Activated effector memory CD4-positive, alpha-beta T cell treated with anti-CD3 and anti-CD28 coated beads, Interleukin-2, amount 50 U/mL, for 16 hours (primary cell): ENCODE measurements around the gene CST1.
"Not testable (repeated sequence)": the region's sequence is repeated elsewhere in the genome, so short reads cannot be mapped to it uniquely, and the experiment has no call there.

Experiments
- DNase-seq: peaks from one replicate; pipeline ENCODE4 v3.0.0-alpha.2; 2020

CST1 gene, protein sequence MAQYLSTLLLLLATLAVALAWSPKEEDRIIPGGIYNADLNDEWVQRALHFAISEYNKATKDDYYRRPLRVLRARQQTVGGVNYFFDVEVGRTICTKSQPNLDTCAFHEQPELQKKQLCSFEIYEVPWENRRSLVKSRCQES

DNA sequence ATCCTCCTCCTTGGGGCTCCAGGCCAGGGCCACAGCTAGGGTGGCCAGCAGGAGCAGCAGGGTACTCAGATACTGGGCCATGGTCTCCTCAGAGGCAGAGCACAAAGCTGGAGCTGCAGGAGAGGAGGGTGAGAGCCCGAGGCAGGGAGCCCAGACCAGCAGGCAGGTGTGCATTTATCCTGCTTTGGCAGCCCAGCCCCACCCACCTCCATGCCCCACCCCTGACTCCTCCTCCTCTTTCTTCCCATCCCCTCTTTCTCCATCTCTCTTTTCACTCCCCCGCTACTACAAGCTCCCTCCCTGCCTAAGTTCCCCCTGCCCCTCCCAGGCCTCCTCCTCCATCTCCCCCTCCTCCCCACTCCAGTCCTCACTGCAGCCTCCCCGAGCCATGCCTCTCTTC is at the start of gene CST1:
TSS of gene CST1 (minus strand) at position 150 of the 400 bp plus-strand sequence. CDS start at position 81, 69 bp downstream.
- DNase-seq, result not testable (repeated sequence)

DNA sequence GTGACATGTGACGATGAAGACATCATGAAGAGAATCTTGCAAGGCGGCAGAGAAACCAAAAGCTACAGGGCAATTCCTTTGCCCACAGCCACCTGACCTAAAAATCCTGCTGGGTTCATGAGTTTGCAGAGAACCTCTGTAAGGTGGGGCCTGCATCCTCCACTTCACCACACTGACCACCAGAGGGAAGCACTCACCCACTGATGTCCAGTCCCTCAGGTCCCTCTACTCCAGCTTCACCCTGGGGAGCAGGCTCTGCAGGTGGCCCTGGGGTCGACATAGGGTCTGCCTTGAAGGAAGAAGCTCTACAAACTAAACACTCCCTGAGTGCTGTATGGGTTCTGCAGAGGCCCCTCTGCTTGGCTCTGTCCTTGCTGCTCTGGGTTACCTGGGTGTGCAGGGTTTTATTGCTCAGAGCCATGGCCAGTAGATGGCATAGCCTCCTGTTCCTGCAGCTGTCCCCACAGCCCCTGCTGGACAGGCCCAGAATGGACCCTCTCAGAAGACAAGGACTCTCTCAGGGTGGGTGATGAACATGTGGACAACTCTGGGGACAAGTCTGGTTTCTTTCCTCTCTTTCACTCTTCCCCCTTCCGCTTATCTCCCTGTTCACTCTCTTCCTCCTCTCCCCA is 48.6 kb upstream of the CST1 start:
- not testable (repeated sequence) for DNase-seq

DNA sequence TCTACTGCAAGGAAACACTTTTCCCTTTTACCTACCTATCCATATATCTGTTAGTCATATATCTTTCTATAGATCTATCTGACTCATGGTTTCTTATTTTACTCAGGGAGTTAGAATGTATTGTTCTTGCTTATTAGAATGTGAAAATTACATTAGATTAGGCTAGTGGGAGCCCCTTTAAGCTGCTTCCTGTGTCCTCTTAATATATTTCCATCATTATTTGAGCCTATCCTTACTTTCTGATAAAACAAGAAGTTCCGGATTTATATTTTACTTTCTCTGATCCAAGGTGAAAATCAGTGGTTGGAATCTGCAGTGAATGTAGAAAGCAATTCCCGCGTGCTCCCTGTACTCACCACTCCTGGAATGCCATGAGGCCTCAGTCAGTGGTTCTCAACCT is 44.8 kb upstream of the CST1 start:
- DNase-seq, result no peak

DNA sequence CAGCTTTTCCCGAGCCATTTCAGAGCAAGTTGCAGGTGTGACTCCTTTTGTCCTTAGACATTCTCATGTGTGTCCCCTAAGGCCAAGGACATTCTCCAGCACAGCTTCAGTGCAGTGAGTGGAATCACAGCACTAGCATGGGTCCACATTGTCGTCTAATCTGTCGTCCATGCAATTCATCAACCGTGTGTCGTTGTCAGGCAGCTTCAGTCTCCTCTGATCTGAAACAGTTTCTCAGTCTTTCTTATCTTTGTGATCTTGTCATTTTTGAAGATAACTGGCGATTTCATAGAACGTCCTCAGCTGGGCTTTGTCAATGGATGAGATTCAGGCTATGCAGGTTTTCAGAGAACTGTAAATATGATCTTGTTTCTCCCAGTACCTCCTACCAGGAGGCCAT is 44.1 kb upstream of the CST1 start:
- no peak for DNase-seq

DNA sequence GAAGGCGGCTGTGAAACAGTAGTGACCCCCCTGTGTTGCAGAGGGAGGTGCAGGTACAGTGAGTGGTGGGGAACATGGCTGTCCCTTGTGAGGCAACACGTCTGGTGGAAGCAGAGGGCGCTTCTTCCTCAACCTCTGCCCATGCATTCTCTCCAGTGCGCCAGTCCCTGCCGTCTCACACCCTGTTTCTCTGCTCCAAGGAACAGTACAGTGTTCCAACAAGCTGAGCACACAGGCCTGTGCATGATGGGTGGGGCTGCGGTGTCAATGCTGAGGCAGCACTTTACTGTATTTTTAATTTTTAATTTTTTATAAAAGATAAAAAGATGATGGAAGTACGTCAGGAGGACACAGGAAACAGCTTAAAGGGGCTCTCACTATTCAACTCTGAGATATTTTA is 43.3 kb upstream of the CST1 start:
- DNase-seq, result no peak

DNA sequence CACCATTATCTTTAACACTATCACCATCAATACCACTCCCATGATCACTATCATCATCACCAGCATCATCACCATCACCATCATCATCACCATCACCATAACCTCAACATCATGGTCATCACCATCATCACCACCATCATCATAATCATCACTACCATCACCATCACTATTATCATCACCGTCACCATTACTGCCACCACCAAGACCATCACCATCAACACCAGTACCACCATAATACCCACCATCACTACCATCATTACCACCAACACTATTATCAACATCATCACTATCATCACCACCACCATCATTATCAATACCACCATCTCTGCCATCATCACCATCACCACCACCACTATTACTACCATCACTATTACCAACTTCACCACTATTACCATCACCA is 32.7 kb upstream of the CST1 start:
- no peak for DNase-seq

DNA sequence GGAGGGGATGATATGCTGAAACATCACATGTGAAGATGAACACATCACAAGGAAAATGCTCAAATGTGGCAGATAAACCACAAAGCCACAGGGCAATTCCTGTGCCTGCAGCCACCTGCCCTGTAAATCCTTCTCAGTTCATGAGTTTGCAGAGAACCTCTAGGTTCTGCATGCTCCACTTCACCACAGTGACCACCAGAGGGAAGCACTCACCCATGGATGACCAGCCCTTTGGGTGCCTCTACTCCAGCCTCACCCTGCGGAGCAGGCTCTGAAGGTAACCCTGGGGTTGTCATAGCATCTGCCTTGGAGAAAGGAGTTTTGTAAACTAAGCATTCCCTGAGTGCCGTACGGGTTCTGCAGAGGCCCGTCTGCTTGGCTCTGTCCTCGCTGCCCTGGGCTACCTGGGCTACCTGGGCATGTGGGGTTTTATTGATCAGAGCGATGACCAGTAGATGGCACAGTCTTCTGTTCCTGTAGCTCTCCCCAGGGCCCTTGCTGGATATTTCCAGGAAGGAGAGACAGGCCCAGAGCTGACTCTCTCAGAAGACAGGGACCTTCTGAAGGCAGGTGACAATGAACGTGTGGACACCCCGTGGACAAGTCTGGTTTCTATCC is 31.7 kb upstream of the CST1 start:
- DNase-seq, result no peak

DNA sequence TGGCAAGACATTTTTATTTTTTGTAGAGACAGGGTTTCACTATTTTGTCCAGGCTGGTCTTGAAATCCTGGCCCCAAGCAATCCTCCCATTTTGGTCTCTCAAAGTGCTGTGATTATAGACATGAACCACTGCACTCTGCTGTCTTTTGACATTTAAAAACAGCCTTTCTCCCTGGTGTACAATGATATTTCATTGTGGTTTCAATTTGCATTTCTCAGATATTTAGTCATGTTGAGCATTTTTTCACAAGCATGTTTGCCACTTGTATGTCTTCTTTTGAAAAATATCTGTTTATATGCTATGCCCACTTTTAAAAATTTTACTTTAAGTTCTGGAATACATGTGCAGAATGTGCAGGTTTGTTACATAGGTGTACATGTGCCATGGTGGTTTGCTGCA is 27.9 kb upstream of the CST1 start:
- not testable (repeated sequence) for DNase-seq

DNA sequence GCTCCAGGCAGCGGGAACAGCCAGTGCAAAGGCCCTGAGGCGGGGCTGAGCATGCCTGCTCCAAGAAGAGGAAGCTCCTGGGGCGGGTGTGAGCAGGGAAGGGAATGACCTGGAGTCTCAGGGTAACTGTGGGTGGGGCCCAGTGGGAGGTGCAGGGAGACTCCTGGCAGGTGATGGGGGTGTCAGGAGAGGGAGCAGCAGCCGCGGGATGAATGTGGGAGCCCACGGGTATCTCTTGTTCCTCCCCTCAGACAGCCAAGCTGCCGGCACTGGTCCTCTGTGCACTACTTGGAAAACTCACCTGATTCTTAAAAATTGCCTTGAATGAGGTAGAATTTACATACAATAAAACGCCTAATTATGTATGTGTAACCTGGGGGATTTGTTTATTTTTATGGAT is 26.6 kb upstream of the CST1 start:
- not testable (repeated sequence) for DNase-seq

DNA sequence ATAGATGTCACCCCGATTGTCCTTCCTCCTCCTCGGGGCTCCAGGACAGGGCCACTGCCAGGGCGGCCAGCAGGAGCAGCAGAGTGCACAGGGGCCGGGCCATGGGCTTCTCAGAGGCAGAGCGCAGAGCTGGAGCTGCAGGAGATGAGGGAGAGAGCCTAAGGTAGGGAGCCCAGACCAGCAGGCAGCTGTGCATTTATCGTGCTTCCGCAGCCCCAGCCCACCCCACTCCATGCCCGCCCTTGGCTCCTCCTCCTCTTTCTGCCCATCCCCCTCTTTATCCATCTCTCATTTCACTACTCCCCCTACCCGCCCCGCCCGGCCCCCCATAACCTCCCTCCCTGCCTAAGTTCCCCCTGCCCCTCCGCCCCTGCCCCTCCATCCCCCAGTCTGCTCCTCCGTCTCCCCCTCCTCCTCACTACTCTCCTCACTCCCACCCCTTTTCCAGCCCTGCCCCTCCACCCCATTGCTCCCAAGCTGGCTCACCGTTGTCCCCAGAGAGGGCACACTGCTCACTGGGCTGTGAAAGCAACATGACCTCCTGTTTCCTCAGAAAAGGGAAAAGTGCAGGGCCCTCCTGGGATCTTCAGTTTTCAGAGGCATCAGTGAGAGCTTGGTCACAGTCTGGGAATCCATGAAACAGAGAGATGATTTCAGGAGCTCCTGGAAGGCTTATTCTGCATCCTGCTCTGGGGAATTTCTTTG is 25.5 kb upstream of the CST1 start:
- DNase-seq, result no peak

DNA sequence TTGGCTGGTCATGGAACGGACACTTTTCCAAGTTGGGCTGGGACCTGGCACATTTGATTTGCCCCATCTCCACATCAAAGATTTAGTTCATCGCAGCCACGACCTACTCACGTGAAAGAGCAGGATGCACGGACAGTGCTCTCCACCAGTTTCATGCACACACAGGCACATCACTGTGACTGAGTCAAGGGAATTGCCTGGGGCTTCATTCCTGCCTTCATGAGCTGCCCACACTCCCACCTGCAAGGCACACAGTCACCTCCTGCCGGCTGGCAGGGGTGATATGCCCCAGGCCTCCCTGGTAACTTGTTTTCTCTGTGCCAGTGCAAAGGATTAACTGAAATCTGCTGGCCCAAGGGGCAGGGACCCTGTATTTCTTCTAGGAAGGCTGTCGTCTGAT is 23.3 kb upstream of the CST1 start:
- no peak for DNase-seq

DNA sequence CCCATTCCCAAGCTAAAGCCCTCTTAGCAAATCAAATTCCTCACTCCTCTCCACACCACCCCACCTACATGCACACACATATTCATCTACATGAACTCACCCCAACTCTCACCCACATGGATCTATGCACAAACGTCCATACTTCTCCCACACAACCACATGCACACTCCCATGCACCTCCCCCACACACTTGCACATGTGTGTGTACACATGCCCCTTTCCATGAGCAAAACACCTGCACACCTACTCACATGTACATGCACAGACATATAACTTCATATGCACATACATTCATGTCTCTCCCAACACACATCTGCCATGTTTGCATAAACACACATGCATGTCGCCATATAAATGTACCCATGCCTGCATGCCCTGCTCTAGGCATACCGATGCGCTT is 22.8 kb upstream of the CST1 start:
- no peak for DNase-seq

DNA sequence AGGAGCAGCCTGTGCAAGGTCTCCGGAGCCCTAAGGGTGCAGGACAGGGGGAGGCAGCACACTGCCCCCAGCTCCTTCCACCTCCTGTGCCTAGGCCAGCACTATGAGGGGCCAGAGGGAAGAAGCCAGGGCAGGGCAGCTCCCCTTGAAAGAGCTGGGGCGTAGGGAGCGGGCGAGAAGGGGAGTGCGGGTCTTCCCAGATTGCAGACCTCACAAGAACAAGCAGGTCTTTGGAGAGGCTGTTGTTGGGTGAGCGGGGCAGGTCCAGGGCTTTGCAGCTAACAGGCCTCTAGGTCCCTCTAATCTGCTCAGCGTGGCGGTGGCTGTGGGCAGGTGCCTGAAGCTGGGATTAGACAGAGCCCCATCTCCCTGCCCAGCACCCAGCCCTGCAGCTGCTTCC is 22.4 kb upstream of the CST1 start:
- no peak for DNase-seq

DNA sequence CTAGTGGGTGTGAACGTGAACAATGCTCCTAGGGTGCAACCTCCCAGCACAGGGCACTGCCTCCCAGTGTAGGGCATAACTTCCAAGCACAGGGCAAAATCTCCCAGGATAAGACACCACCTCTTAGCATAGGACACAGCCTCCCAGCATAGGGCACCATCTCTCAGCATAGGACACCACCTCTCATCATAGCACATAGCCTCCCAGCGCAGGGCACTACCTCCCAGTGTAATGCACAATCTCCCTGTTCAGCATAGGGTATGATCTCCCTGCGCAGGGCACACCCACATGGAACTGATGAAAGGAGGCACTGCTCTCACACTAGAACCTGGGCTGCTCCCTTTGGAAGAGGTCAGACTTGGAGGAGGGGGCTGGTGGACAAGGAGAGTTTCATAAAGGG is 21.3 kb upstream of the CST1 start:
- DNase-seq, result no peak

DNA sequence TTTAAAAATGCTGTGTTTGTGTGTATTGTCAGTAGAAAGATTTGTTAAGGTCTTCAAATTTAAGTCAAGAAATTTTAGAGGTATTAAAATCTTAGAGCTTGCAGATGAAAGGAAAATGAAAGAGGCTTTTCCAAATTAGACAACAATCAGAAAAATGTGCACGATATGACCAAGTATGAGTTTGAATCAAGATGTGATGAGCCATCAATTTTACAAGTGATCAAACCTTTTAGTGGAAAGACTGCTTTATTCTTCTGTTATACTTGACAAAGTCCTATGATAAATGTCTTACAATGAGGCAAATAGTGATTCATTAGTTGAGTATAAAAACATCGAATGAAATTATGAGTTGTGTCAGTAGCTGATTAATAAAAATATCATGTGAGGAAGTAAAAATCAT is 19.6 kb upstream of the CST1 start:
- no peak for DNase-seq

DNA sequence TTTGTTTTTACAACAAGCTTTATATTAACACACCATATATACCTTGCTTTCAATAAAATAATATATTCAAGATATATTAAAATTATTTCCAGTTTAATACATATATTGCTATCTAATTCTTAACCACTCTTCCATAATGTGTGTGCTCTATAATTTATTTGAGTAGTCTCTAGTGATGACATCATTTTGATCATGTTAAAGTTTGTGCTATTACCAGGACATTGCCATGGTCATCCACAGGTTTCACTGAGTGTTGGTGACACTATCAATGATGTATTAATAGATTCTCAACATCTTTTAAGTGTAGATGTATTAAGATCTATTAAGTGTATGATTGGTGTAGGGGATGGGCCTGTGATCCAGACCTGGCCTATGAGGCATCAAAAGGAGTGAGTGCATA is 17.8 kb upstream of the CST1 start:
- not testable (repeated sequence) for DNase-seq

DNA sequence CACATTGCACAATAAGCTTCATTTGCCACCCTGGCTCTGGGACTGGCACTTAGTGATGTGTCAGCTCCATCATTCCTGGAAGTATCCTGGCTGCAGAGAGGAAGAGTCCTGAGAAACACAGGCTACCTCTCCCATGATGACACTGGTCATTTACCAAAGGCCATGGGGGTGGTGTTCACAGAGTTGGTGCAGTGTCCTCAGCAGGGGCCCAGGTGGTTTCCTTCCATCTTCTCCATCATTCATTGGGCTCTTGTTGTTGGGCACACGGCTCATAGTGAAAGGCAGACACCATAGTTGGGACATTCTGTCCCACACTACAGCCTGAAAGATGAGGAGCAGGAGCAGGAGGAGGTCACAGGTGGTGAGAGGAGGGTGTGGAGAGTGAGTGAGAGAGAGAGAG is 15.8 kb upstream of the CST1 start:
- DNase-seq, result no peak

DNA sequence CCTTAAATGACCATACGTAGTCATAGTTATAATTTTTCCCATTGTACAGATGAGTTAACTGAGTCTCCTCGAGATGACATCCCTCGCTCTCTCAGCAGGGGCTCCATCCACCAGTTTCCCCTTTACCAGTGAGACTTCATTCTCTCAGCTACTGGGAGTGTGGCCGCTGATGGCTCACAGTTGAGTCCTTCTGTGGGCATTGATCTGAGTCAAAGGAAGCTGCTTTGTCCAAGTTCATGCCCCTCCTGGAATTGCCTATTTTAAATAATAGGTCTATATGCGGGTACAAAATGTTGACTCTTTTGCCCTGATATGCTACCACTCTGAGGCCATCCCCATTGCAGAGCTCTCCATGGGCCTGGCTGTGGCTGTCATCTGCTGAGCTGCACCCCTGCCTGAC is 14.8 kb upstream of the CST1 start:
- no peak for DNase-seq

DNA sequence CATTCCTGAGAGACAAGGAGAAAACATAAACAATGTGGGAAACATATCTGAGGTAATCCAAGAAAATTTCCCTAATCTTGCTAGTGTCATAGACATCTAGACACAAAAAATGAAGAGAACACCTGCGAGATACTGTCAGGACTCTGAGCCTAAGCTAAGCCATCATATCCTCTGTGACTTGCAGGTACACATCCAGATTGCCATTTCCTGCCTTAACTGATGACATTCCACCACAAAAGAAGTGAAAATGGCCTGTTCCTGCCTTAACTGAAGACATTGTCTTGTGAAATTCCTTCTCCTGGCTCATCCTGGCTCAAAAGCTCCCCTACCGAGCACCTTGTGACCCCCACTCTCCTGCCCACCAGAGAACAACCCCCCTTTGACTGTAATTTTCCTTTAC is 13.9 kb upstream of the CST1 start:
- not testable (repeated sequence) for DNase-seq

DNA sequence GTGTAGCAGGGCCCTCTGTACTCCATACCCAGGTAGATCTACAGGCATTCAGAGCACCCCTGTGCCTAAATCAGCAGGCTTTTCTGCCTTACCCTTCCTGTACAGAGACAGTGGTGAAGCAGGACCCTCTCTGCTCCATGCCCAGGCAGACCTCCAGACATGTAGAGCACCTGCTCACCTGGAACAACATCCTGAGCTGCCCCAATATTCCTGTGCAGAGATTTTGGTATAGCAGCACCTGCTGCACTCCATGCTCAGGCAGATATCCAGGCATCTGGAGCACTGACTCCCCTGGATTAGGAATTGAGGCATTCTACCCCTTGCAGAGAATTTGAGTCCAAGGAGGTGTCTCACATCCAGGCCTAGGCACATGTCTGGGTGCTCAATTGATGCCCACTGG is 12.6 kb upstream of the CST1 start:
- DNase-seq, result no peak

DNA sequence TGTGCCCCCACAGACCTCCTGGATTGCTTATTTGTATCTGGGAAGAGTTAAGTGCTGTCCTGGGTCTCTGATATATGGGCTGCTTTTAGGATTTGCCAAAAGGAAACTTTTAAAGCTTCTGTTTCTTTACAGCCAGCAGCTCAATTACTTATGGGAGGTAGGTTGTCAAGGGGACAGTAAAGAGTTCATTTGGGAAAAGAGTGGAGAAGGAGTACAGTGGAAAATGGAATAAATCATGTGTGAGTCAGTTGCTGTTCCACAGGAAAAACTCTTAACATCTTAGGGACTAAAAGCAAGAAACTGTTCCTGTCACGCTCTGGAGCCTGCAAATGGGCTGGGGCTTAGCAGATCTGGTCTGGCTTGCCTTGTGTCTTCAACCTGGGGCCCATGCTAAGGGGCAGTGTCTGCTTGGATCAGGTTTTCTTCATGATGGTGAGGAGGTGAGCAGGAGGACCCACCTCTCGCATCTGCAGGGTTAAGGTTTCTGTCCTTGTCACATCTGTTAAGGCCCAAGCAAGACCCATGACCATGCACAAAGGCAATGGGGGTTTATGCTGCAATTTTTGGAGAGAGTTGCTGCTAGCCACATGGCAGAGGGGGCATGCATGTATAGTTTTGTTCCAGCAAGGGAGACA is 8.7 kb upstream of the CST1 start:
- no peak for DNase-seq

DNA sequence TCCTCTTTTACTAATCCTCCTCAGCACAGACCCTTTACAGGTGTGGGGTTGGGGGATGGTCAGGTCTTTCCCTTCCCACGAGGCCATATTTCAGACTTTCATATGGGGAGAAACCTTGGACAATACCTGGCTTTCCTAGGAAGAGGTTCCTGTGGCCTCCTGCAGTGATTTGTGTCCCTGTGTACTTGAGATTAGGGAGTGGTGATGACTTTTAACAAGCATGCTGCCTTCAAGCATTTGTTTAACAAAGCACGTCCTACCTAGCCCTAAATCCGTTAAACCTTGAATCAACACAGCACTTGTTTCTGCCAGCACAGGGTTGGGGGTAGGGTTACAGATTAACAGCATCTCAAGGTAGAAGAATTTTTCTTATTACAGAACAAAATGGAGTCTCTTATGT is 6.1 kb upstream of the CST1 start:
- not testable (repeated sequence) for DNase-seq

DNA sequence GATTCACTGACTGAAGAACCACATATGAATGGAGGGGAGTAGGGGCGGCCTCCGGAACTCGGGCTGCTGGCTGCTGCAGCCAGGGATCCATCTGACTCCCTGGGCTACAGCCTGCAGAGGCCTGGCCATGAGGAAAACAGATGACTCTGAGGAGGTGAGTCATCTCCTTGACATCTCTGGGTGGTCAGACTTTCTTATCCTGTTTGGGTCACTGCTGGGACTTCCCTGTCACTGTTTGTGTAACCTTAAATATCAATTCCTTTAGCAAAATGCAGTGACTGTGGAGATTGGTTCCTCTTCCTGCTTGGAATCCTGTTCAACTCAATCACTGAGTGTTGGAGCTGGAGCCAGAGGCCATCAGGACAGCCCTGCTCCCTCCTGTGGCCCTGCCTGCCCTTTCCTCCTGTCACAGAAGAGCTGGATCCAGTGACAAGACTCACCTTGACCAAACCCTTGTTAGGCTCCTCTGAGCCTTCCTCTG is 4.4 kb upstream of the CST1 start:
- DNase-seq, result not testable (repeated sequence)

DNA sequence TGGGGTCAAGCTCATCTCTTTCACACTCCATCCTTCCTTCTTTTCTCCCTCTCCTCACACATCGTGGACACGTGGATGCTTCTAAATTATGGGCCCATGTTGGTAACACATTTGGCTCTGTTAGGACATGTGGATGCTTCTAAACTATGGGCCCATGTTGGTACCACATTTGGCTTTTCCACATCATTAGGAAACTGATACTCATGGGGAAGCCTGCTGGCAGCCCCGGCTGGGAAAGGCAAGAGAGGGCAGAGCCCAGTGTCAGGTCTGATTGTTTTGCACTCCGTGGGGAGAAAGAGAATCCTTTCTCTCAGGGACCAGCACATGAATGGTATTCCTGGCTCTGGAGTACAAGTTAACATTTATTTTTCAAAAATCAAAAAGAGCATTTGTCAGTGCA is 4.0 kb upstream of the CST1 start:
- no peak for DNase-seq
